Measurements from ENCODE around the gene POMT2. TPM values are rescaled to one million over a fixed set of nuclear protein-coding genes. Genes with fewer than 3 reads are reported as not detected.

Gene POMT2
- total and polyA plus RNA-seq, 4 donors = 3.1 to 23.4 (median 17.9) TPM

DNA sequence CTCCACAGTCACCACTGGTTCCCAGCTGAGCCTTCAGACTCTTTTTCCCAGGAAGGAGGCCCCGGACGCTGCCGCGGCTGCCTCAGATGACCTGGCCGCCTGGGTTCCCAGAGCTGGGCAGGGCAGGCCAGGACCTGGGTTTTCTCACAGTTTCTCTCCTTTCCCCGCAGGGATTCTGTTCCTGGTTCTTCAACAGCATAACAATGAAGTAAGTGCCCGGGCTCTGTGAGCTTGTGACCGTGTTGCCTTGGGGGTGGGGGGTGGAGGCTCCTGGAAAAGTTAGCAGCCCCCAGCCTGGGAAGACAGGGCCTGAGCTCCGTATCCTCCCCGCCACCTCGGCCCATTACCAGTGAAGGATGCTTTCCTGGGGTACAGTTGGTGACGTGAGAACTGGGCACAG, 95.4 kb downstream of the POMT2 start:
- Histone ChIP-seq H3K27me3 (ENCODE audit: control insufficient read depth in 1 of 2, insufficient read depth in 2 of 2, low read length in 1 of 2) (no peaks in the 10 kb centered on the region), H3K4me1 (ENCODE audit: control insufficient read depth in 1 of 2, insufficient read depth in 2 of 2, low read length in 2 of 2) (no peaks in the 10 kb centered on the region), H3K4me3 (ENCODE audit: low read length in 2 of 2) (no peak overlapping the region), H3K36me3 (ENCODE audit: control insufficient read depth in 1 of 2, insufficient read depth in 2 of 2, low read length in 1 of 2) (no peaks in the 10 kb centered on the region), H3K9me3 (ENCODE audit: control insufficient read depth, low read length) (no peaks in the 10 kb centered on the region), H3K27ac (ENCODE audit: low read depth in 1 of 2, low read length in 2 of 2) (no peak overlapping the region)
- WGBS, 2 donors = 57 to 58% methylated on average over 12 of the region's 12 CpGs
- no peak for ATAC-seq (ENCODE audit: low FRiP score)
- intact Hi-C loops (cut with DNase I) = no loop called here
- DNase-seq = no peak

Small RNA genes within 50 kb of the gene (microRNA-seq; reads per million reads assigned to microRNA genes)
- gene MIR1260A = 0 reads per million in 2 donors

Other genes starting within 250 kb of the POMT2 start
- 10 to 100 TPM; 23.1 to 24.4 TPM for gene CIPC, start 222.6 kb downstream of the POMT2 start, total RNA-seq
- gene CIPC, start 222.6 kb downstream of the POMT2 start, polyA plus RNA-seq = 10 to 100 TPM in 1 of 2 donors, 1 to 10 TPM in 1; 8.1 to 11.0 TPM
- gene ZDHHC22, start 179.1 kb downstream of the POMT2 start, total RNA-seq = not detected
- gene ZDHHC22, start 179.1 kb downstream of the POMT2 start, polyA plus RNA-seq = not detected
- under 1 TPM; 0.06 to 0.26 TPM for gene TMEM63C, start 139.1 kb downstream of the POMT2 start, total RNA-seq
- gene TMEM63C, start 139.1 kb downstream of the POMT2 start, polyA plus RNA-seq = under 1 TPM in 1 of 2 donors, not detected in 1; 0.13 TPM
- gene NGB, start 49.7 kb downstream of the POMT2 start, total RNA-seq = not detected
- gene NGB, start 49.7 kb downstream of the POMT2 start, polyA plus RNA-seq = not detected
- gene GSTZ1, start 153 bp upstream of the POMT2 start, total RNA-seq = 1 to 10 TPM; 5.8 to 8.6 TPM
- 10 to 100 TPM in 1 of 2 donors, 1 to 10 TPM in 1; 9.9 to 17.2 TPM for gene GSTZ1, start 153 bp upstream of the POMT2 start, polyA plus RNA-seq
- 1 to 10 TPM; 8.0 to 9.4 TPM for gene TMED8, start 56.2 kb upstream of the POMT2 start, total RNA-seq
- gene TMED8, start 56.2 kb upstream of the POMT2 start, polyA plus RNA-seq = 1 to 10 TPM; 2.5 to 4.0 TPM
- under 1 TPM; 0.42 to 0.71 TPM for gene SAMD15, start 56.5 kb upstream of the POMT2 start, total RNA-seq
- 1 to 10 TPM in 1 of 2 donors, under 1 TPM in 1; 0.36 to 7.4 TPM for gene SAMD15, start 56.5 kb upstream of the POMT2 start, polyA plus RNA-seq
- 1 to 10 TPM in 1 of 2 donors, under 1 TPM in 1; 0.32 to 1.0 TPM for gene NOXRED1, start 102.6 kb upstream of the POMT2 start, total RNA-seq
- under 1 TPM in 1 of 2 donors, not detected in 1; 0.13 TPM for gene NOXRED1, start 102.6 kb upstream of the POMT2 start, polyA plus RNA-seq
- gene VIPAS39, start 136.7 kb upstream of the POMT2 start, total RNA-seq = 10 to 100 TPM; 13.4 to 17.0 TPM
- gene VIPAS39, start 136.7 kb upstream of the POMT2 start, polyA plus RNA-seq = 10 to 100 TPM in 1 of 2 donors, 1 to 10 TPM in 1; 6.1 to 17.3 TPM
- gene AHSA1, start 137.2 kb upstream of the POMT2 start, total RNA-seq = 100 to 1,000 TPM in 1 of 2 donors, 10 to 100 TPM in 1; 66.5 to 110 TPM
- 10 to 100 TPM; 77.2 to 93.7 TPM for gene AHSA1, start 137.2 kb upstream of the POMT2 start, polyA plus RNA-seq
- under 1 TPM in 1 of 2 donors, not detected in 1; 0.39 TPM for gene ISM2, start 177.9 kb upstream of the POMT2 start, total RNA-seq
- gene ISM2, start 177.9 kb upstream of the POMT2 start, polyA plus RNA-seq = not detected